Activated CD4-positive, alpha-beta T cell treated with anti-CD3 and anti-CD28 coated beads, Interleukin-2, amount 50 U/mL, for 24 hours (primary cell): ENCODE measurements around the gene FAHD1.
A peak's percentile ranks its signal among the peaks of the same experiment; 100 is the strongest.
"Not testable (repeated sequence)": the region's sequence is repeated elsewhere in the genome, so short reads cannot be mapped to it uniquely, and the experiment has no call there.

ENCODE experiments used
- DNase-seq, 2 donors: peaks; one replicate each; pipeline ENCODE4 v3.0.0-alpha.2; 2020; ENCODE audit warnings: low read depth in 1 of 2, low spot score in 1 of 2

Gene FAHD1

GRCh38 chr16:1834096-1834495, 7.1 kb downstream of the FAHD1 start:
- DNase-seq = no peak

DNA sequence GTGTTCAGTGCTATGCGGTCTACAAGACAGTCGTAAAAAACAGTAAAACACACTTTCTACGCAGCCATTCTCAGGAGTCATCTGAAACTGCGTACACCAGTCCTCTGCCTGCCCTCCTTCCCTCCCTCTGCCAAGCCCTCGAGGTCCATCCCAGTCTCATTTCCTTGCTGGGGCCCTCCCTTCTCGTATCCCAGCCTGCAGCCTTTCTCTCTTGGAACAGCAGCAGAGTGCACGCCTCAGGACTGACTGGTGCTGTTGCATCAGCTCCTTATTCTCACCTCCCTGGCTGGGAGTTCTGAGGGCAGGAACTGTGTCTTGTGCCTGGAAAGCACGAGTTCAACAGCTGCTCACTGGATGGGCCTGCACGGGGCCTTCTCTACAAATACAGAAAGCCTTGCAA, 12.5 kb downstream of the FAHD1 start:
- DNase-seq = no peak

GRCh38 chr16:1845985-1846384, 19.0 kb downstream of the FAHD1 start:
- DNase-seq = no peak

DNA sequence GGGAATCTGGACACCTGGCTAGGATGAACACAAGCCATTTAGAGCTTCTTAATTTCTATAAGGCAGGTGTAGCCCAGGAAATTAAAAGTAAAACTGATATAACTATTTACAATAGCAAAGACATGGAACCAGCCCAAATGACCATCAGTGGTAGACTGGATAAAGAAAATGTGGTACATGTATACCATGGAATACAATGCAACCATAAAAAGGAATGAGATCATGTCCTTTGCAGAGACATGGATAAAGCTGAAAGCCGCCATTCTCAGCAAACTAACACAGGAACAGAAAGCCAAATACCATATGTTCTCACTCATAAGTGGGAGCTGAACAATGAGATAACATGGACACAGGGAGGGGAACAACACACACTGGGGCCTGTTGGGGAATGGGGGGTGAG, 19.4 kb downstream of the FAHD1 start:
- DNase-seq = no peak

GRCh38 chr16:1850981-1851380, 24.0 kb downstream of the FAHD1 start:
- DNase-seq = no peak

DNA sequence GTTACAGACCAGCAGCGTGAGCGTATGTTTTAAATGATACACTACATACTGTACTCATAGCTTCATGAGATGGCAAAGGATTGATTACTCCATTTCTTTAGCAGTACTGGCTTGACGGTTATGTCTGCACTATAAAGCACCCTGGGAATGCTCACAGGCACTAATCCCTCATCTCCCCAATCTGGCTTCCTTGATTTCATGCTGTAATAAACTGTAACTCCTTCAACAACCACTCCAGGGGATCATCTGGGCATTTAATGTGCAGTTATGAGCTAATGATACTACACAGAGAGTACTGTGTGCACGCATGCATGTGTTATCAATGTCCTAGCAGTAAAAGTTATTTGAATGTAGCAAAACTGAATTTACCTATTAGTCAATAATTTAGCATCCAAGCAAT, 24.8 kb downstream of the FAHD1 start:
- no peak for DNase-seq

GRCh38 chr16:1857433-1858097, 30.6 kb downstream of the FAHD1 start:
- no peak for DNase-seq

DNA sequence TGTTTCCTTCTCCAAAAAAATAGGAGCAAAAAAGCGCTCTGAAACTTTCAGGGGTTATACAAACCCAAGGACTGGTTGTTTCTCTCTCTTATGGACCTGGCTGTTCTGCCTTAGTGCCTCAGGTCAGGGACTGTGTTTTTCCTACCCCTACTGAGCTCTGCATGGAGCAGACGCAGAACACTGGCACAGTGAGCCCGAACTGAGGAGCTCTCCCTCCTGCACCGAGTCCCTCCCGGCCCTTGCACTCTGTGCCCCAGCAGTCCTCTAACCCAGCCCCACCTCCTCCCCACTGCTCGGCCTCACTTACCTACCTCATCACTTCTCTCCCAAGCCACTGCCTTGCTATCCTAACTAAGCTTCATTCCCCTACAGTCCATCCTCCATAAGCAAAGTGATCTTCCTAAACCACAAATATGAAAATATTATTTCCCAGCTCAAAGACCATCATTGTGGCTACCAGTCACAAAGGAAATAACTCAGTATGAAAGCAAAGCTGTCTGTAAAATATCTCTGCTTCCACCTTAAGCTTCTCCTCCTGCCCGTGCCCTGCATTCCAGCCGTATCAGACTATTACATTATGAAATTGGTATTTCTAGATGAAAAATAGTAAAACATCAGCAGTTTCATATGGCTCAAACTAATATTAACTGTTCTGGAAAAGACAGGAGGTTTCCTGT, 31.3 kb downstream of the FAHD1 start:
- no peak for DNase-seq

DNA sequence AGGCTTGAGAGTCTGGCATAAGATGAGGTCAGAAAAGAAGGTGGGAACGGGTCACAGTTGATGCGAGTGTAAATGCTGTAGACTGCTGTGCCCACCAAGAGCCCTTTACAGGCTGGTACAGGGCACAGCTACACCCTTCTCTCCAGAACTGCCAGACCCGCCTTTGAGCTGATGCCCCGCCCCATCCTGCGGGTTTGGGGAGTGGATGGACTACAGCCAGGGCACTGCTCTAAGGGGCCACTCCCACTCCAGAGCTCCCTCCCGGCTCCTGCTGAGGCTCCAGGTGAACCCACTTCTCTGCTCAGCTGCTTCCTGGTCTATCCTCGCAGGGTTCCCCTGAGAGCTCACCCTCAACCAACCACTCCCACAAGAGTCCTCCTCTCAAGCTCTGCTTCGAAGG, 32.6 kb downstream of the FAHD1 start:
- DNase-seq = no peak

DNA sequence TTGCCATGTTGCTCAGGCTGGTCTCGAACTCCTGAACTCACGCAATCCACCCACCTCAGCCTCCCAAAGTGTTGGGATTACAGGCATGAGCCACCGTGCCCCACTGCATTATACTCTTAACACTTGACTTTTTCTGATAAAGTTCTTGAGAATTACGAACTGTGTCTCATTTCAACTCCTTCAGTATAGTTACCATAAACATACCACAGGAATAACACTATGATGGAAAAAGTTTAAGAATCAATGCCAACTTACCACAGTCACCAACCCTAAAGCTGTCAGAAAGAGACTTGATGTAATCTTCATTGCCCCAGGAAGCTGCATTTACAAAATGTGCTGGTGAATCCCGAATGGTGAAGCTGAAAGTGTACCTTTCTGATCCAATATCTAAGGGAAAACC, 34.7 kb downstream of the FAHD1 start:
- DNase-seq = no peak

- DNase-seq = no peak
These were observed 35.4 kb downstream of the FAHD1 start for GRCh38 chr16:1862394-1862793.

- DNase-seq = no peak
These were observed 36.9 kb downstream of the FAHD1 start for GRCh38 chr16:1863681-1864460.

- no peak for DNase-seq
These were observed 39.1 kb downstream of the FAHD1 start for GRCh38 chr16:1865902-1866690.

DNA sequence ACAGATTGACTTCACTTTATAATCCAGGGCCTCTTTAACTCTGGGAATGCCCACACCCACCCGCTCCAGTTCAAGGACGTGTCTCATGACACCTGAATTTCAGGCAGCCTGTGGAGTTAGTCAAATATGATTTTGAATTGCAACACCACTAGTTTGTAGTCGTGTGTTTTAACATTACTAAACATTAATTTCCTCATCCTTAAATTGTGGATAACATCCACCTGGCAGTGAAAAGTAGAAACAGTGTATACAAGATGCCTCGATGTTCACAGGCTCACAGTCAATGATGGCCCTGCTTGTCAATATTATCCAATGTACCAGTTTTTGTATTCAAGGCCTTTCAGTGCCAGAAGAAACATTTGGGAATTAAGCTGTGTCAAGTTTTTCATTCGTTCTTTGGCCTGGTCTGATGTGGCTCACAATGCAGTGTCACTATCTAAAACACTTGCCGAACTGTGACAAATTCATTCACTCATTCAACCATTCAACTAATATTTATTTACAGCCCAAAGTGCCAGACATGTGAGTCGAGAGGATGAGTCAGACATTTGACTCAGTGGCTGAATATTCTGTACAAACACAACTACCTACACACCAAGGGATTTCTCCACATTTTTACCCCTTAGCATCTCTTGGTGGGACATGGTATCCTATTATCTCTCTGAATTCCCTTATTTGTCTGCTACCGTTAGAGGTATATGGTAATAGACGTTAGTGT, 43.5 kb downstream of the FAHD1 start:
- no peak for DNase-seq

GRCh38 chr16:1871974-1872635, 45.1 kb downstream of the FAHD1 start, which contains the start of gene MEIOB:
MEIOB (minus strand) TSS chr16:1872164; CDS start chr16:1868175, 3,989 bp downstream.
- DNase-seq = peak in 1 of 2 donors; percentile 19

DNA sequence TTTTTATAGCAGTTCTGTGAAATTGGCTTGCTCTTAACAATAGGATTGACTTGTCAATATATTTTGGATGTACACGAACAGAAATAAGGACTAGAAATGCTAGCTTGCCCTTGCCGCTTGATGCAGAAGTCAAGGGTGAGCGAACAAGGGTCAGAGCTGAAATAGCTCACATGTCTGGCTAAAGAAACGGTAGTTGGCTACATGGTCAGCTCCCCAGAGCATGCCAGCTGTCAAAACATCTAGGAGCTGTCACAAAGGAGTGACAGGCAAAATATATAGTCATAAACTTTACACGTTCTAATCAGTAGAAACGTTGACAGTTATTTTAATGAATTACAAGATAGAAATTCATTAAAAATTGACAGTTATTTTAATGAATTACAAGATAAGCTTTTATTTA, 47.8 kb downstream of the FAHD1 start:
- DNase-seq = no peak

GRCh38 chr16:1876066-1876465, 49.1 kb downstream of the FAHD1 start:
- not testable (repeated sequence) for DNase-seq

GRCh38 chr16:1876468-1876867, 49.5 kb downstream of the FAHD1 start:
- no peak for DNase-seq

DNA sequence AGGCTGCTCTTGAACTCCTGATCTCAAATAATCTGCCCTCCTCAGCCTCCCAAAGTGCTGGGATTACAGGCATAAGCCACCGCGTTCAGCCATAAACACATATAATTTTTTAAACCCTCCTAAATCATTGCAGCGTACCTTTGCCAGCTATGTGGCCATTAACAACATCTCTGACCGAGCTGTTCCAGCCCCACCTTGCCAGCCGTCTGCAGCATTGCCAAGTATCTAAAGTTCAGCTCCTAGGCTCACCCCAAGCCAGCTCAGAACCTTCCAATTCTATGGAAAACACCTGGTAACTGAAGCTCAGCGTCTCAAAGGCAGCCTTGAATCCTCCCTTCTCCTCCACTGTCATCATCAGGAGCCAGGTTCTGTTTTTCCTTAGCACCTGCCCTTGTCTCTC, 50.1 kb downstream of the FAHD1 start:
- DNase-seq = no peak

- no peak for DNase-seq
These were observed 50.8 kb downstream of the FAHD1 start for GRCh38 chr16:1877804-1878203.
